Measurements from ENCODE around the gene FKBP3. TPM values are rescaled to one million over a fixed set of nuclear protein-coding genes. Genes with fewer than 3 reads are reported as not detected.

Gene FKBP3
- total and polyA plus RNA-seq, 4 donors, result 30.6 to 76.5 (median 41.0) TPM

GRCh38 chr14:45135156-45135555, 875 bp upstream of the FKBP3 start:
- peak in 2 of 3 donors; percentile 67 to 71 for DNase-seq
- Histone ChIP-seq H3K36me3 (ENCODE audit: control insufficient read depth in 4 of 4, insufficient read depth in 4 of 4, low read length in 4 of 4) (peaks cover 0 to 4% (median 0%) of the 10 kb centered on the region in 4 donors), H3K9ac (ENCODE audit: insufficient read depth in 1 of 2, low read length in 2 of 2) (peak overlapping the region; percentile 22 to 99), H3K4me1 (ENCODE audit: control insufficient read depth in 5 of 5, insufficient read depth in 5 of 5, low read length in 5 of 5) (peaks cover 6 to 23% (median 11%) of the 10 kb centered on the region in 5 donors), H3K4me3 (no peak overlapping the region), H3K27me3 (ENCODE audit: control insufficient read depth in 3 of 3, insufficient read depth in 3 of 3, low read length in 2 of 3) (no peaks in the 10 kb centered on the region), H3K9me3 (ENCODE audit: control insufficient read depth in 4 of 4, insufficient read depth in 3 of 4, low read length in 3 of 4) (no peaks in the 10 kb centered on the region), H3K27ac (ENCODE audit: low read depth in 1 of 2, low read length in 1 of 2) (peak overlapping the region in 1 of 2 donors; percentile 89)
- no peak for TF ChIP-seq CTCF (IDR thresholded peaks at IDR 0.05; ENCODE audit: control extremely low read depth, extremely low read depth)
- ATAC-seq (ENCODE audit: insufficient read depth, low FRiP score), result no peak
- 0 to 1% methylated on average over 7 of the region's 7 CpGs for WGBS, 2 donors

DNA sequence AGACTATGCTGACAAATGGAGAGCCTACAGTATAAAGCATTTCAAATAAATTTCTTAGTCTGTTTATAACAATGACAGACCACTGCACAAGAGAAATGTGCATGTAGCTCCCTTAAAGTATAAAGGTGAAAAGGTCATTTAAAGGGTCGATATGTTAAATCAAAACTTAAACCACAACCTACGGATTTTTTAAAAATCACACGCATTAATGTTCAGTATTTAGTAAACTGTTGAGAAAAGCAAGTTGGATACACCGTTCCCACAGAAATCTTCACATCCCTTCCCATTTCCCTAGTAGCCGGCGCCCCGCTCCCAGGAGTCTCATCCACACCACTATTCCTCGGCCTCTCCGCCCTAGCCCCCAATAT, 614 bp downstream of the FKBP3 start:
- H3K27ac ChIP-seq (ENCODE audit: low read depth in 1 of 2, low read length in 1 of 2), result peak overlapping the region; percentile 89 to 95
- no peaks in the 10 kb centered on the region for H3K9me3 ChIP-seq (ENCODE audit: control insufficient read depth in 4 of 4, insufficient read depth in 3 of 4, low read length in 3 of 4)
- WGBS, 2 donors, result 0 to 1% methylated on average over 9 of the region's 9 CpGs
- peak overlapping the region; percentile 87 for H3K4me3 ChIP-seq
- DNase-seq (peak in 2 of 3 donors; percentile 18 to 41), ATAC-seq (ENCODE audit: insufficient read depth, low FRiP score) (peak; percentile 2)
- TF ChIP-seq CTCF (IDR thresholded peaks at IDR 0.05; ENCODE audit: control extremely low read depth, extremely low read depth), result no peak
- peaks cover 6 to 23% (median 11%) of the 10 kb centered on the region in 5 donors for H3K4me1 ChIP-seq (ENCODE audit: control insufficient read depth in 5 of 5, insufficient read depth in 5 of 5, low read length in 5 of 5)
- no peaks in the 10 kb centered on the region for H3K27me3 ChIP-seq (ENCODE audit: control insufficient read depth in 3 of 3, insufficient read depth in 3 of 3, low read length in 2 of 3)
- H3K9ac ChIP-seq (ENCODE audit: insufficient read depth in 1 of 2, low read length in 2 of 2), result peak overlapping the region; percentile 85 to 88
- peaks cover 0 to 4% (median 0%) of the 10 kb centered on the region in 4 donors for H3K36me3 ChIP-seq (ENCODE audit: control insufficient read depth in 4 of 4, insufficient read depth in 4 of 4, low read length in 4 of 4)

DNA sequence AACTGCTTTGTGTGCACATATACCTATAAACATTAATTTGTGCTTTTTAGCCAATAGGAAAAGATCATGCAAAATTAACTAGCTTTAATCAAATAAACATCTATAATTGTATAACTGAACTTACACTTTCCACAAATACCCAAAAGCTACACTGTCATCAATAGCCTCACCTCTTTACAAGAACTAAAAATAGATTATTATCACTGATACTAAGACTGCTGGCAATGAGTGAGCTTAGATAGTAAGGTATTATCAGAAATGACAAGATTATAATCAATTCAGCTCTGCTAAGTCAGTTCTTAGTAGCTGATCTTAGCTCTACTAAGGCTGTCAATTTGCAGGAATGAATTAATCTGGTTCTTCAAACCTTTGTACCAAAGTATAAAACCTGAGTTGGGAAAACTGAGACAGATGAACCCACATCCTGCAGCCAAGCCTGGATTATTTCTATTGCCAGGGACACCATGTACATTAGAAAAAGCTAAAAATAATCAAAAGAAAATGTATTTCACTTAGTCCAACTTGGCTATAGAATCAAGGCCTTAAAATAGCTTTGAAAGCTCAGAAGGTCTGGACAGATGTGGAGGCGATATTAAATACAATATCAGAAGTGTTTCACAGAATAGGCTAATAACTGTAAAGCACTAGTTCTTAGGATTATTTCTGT, 5.2 kb downstream of the FKBP3 start:
- DNase-seq, result no peak
- 57 to 64% methylated on average over 1 of the region's 1 CpG for WGBS, 2 donors
- H3K4me3 ChIP-seq, result no peak overlapping the region
- no peak overlapping the region for H3K27ac ChIP-seq (ENCODE audit: low read depth in 1 of 2, low read length in 1 of 2)
- H3K27me3 ChIP-seq (ENCODE audit: control insufficient read depth in 3 of 3, insufficient read depth in 3 of 3, low read length in 2 of 3), result no peaks in the 10 kb centered on the region
- H3K36me3 ChIP-seq (ENCODE audit: control insufficient read depth in 4 of 4, insufficient read depth in 4 of 4, low read length in 4 of 4), result peaks cover 2 to 18% (median 3%) of the 10 kb centered on the region in 4 donors
- no peak for ATAC-seq (ENCODE audit: insufficient read depth, low FRiP score)
- no peak overlapping the region for H3K9ac ChIP-seq (ENCODE audit: insufficient read depth in 1 of 2, low read length in 2 of 2)
- H3K4me1 ChIP-seq (ENCODE audit: control insufficient read depth in 5 of 5, insufficient read depth in 5 of 5, low read length in 5 of 5), result peaks cover 0 to 6% (median 3%) of the 10 kb centered on the region in 5 donors
- TF ChIP-seq CTCF (IDR thresholded peaks at IDR 0.05; ENCODE audit: control extremely low read depth, extremely low read depth), result no peak
- H3K9me3 ChIP-seq (ENCODE audit: control insufficient read depth in 4 of 4, insufficient read depth in 3 of 4, low read length in 3 of 4), result no peaks in the 10 kb centered on the region

Data from lung (tissue), 12 donors.